HEK293T (cell line): ENCODE results near the gene RNF169.

Experiments used
- ARNT ChIP-seq: fragments of 450-650 bp; IDR thresholded peaks from 2 replicates; pipeline ENCODE4 v1.6.1; 2017; ENCODE audit warnings: mild to moderate bottlenecking
- BHLHE40 ChIP-seq: fragments of 450-650 bp; IDR thresholded peaks from 2 replicates; pipeline ENCODE4 v1.6.1; 2016; ENCODE audit warnings: mild to moderate bottlenecking, moderate library complexity, borderline replicate concordance
- FOXM1 ChIP-seq: fragments of 450-650 bp; IDR thresholded peaks from 2 replicates; pipeline ENCODE4 v1.6.1; 2017; ENCODE audit warnings: mild to moderate bottlenecking, borderline replicate concordance
- SP1 ChIP-seq: fragments of 450-650 bp; IDR thresholded peaks from 2 replicates; pipeline ENCODE4 v1.6.1; 2017
- TARDBP ChIP-seq: fragments of 450-650 bp; IDR thresholded peaks from 2 replicates; pipeline ENCODE4 v1.6.1; 2016

GRCh38 chr11:74742070-74742469 is 6.6 kb upstream of the RNF169 start:
- no peak for TF ChIP-seq ARNT
- TF ChIP-seq SP1: no peak
- no peak for TF ChIP-seq FOXM1
- no peak for TF ChIP-seq TARDBP
- no peak for TF ChIP-seq BHLHE40
